Daoy (cell line): ENCODE measurements around the gene PHLPP1. TPM values are rescaled to one million over a fixed set of nuclear protein-coding genes. Genes with fewer than 3 reads are reported as not detected.
"Not testable (repeated sequence)": the region's sequence is repeated elsewhere in the genome, so short reads cannot be mapped to it uniquely, and the experiment has no call there.

Experiments
- DNase-seq: peaks from one replicate; pipeline ENCODE4 v3.0.0-alpha.2; 2015; ENCODE audit warnings: low read depth
- total RNA-seq: library from RNA; depleted of rRNA; stranded (reverse); fragments of >200 nt; shearing (Covaris generic); gene quantifications from 2 replicates; pipeline ENCODE4 v1.2.3, GENCODE V29; 2014; rRNA removed

The PHLPP1 gene
- total RNA-seq = 2.5 and 4.8 TPM in 2 replicates

- no peak for DNase-seq
Measured at GRCh38 chr18:62715436-62715758, at the start of gene PHLPP1. Gene PHLPP1, plus strand, starts transcription at chr18:62715541. Its CDS starts 143 bp downstream, at chr18:62715684.

- no peak for DNase-seq
Measured at GRCh38 chr18:62669225-62669624, 46.1 kb upstream of the PHLPP1 start.

- DNase-seq = no peak
Measured at GRCh38 chr18:62670573-62670972, 44.8 kb upstream of the PHLPP1 start.

GRCh38 chr18:62672600-62672999 is 42.7 kb upstream of the PHLPP1 start:
- no peak for DNase-seq

DNA sequence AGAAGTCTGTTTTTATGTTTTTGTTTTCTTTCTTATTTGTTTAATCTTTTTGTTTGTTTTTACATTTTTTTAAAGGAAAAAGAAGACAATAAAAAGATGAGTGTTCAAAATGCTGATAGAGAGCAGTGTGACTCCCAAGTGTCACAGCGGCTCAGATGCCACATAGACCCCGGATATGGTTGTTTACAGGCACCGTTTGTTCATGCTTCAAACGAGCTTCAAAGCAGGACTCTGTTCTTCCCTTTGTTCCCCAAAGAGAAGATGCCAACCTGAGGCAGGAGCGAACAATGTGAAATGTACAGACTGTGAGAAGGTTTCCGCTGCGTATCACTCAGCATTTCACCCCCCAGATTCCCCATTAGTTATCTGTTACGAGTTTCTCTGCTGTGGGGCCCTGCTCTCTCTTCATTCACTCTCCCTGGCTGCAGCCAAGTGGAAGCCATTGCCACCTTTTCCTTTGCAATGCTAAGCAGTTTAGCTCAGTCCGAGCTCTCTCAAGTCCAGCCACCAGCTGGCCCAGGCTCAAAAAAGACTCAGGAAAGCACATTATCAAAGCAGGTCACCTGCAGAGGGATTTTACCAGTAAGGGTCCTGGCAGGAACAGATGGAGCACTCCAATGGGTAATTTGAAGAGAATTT is 36.4 kb upstream of the PHLPP1 start:
- no peak for DNase-seq

DNA sequence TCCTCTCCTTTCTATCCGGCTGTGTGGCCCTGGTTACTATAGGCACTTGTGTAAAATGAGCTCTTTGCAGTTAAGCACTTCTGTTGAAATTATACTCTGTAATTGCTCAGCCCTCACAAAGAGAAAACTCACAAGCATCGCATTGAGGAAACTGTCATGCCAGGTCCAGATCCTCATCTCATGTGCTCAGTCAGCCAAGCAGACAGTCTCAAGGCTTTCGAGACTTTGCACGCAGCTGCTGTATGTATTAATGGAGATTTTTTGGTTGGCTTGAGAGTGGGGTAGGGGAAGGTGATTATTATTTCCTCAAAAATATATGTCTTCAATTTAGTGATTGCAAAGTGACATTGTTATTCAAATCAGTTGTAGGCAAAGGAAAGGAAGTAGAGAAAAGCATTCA is 33.0 kb upstream of the PHLPP1 start:
- DNase-seq = no peak

DNA sequence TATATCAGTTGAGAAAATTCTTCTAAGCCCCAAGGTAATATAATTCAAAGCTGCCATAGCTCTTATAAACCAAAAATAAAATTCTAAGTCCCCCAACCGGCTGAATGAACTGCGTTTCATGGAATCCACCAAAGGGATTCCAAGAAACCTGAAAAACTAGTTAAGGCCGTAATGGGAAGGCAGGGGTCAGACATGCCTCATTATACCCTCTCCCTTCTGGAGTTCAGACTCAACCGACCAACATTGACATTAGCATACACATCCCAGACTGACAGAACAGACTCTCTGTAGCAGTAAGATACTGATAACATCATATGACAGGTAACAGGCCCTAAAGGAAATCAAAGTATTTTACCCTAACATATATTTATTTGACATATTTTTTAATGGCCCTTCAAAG is 31.4 kb upstream of the PHLPP1 start:
- DNase-seq = no peak

DNA sequence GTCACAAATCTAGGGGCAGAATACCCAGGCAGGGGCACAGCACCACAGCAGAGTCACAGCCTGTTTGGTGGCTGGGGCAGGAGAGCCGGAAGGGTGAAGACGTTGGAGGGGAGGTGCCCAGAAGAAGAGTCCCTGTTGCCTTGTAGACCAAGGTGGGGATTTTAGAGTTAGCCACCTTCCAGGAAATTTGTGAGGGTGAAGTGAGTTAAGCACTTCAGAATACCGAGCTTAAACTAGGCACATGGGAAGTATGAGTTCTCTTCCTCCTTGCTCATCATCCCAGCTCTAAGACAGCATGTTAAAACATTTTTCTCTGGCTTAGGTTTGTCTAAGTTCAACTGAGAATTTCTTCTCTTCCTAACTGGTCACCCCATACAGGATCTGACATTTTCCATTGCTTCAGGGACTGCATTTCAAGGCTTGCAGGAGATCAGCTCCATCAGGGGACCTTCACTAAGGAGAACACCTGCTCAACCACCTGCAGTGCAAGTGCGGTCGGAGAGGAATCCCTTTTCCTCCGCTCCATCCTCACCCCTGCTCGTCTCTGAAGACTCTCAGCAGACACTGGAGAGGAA is 26.5 kb upstream of the PHLPP1 start:
- no peak for DNase-seq

GRCh38 chr18:62690236-62690815 is 25.0 kb upstream of the PHLPP1 start:
- DNase-seq = no peak

DNA sequence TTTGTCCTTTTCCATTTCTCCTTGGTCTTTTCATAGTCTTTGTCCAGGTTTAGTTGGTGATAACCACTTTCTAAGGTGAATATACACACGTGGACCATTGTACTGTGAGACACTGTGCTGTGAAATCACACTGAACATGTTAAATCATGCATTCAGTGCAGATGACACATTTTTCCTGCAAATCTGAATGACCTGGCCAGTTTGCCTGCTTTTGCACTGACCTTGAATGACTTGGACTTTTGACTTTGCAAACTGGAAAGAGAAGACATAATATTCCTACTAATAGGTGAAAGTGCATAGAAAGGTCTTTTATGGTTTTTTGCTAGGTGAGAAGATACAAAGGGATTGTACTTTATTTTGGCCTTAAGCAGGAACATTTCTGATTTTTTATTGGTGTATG is 21.7 kb upstream of the PHLPP1 start:
- DNase-seq = no peak

GRCh38 chr18:62697636-62698035 is 17.7 kb upstream of the PHLPP1 start:
- no peak for DNase-seq

DNA sequence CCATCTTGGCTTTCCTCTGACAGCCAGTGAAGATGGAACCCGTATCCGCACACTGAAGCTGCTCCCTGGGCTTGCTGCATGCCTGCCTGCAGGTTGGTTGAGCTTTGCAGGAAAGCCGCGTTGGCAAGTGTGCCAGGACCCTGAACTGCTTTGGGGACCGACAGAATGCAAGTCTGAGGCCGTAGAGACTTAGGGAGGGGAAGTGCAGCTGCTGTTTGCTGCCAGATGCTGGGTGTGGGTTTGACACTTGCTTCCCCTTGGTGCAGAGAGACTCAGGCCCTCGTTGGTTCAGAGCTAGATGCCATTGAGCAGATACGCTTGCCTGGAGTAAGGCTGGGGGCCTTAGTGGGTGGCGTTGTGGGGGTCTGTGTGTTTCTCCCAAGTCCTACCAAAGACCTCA is 13.1 kb upstream of the PHLPP1 start:
- no peak for DNase-seq

GRCh38 chr18:62706879-62707278 is 8.5 kb upstream of the PHLPP1 start:
- not testable (repeated sequence) for DNase-seq

GRCh38 chr18:62709908-62710307 is 5.4 kb upstream of the PHLPP1 start:
- DNase-seq = not testable (repeated sequence)

- DNase-seq = no peak
Measured at GRCh38 chr18:62710417-62710816, 4.9 kb upstream of the PHLPP1 start.

DNA sequence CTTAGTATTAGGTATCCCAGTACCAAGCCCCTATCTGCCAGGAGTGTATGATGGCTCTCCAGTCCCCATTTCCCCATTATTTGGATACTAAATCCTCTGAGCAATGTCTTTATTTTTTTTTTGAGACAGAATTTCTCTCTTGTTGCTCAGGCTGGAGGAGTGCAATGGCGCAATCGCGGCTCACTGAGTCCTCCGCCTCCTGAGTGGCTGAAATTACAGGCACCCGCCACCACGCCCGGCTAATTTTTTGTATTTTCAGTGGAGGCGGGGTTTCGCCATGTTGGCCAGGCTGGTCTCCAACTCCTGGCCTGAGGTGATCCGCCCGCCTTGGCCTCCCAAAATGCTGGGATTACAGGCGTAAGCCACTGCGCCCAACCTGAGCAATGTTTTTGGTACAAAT is 3.6 kb upstream of the PHLPP1 start:
- DNase-seq = no peak

GRCh38 chr18:62713651-62714247 is 1.6 kb upstream of the PHLPP1 start:
- no peak for DNase-seq

GRCh38 chr18:62714671-62715435 is 488 bp upstream of the PHLPP1 start:
- peak; percentile 99 for DNase-seq

- DNase-seq = peak; percentile 70
Measured at GRCh38 chr18:62715759-62716615, 646 bp downstream of the PHLPP1 start.

DNA sequence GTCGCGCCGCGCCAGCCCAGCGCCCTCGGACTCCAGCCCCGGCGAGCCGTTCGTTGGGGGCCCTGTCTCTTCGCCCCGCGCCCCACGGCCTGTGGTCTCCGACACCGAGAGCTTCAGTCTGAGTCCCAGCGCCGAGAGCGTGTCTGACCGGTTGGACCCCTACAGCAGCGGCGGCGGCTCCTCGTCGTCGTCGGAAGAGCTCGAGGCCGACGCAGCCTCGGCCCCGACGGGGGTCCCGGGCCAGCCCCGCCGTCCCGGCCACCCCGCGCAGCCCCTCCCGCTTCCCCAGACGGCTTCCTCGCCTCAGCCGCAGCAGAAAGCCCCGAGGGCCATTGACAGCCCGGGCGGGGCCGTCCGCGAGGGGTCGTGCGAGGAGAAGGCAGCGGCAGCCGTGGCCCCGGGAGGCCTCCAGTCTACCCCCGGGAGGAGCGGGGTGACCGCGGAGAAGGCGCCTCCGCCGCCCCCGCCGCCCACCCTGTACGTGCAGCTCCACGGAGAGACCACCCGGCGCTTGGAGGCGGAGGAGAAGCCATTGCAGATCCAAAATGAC is 1.4 kb downstream of the PHLPP1 start:
- peak; percentile 35 for DNase-seq
